Astrocyte of the cerebellum (primary cell): Measurements from ENCODE around the gene PPP1R1A.

Source experiments
- DNase-seq: peaks from one replicate; pipeline ENCODE4 v3.0.0-alpha.2; 2011; ENCODE audit warnings: low read depth
- H3K4me3 ChIP-seq: 2 replicates; pipeline ENCODE4 v1.5.1; 2011; ENCODE audit warnings: mild to moderate bottlenecking, low read depth, low read length, moderate library complexity
- CTCF ChIP-seq: IDR thresholded peaks from 2 replicates; pipeline ENCODE4 v1.5.1; 2012; ENCODE audit warnings: low read length, low read depth, moderate library complexity, mild to moderate bottlenecking; ENCODE audit errors: missing control alignments
- in situ Hi-C: cut with HindIII; loops from 2 replicates; pipeline ENCODE4 v1.10.0; 2017; ENCODE audit warnings: low sequenced_read_pairs

The PPP1R1A gene

GRCh38 chr12:54603872-54604271 lies 15.4 kb upstream of the PPP1R1A start:
- H3K4me3 ChIP-seq, result no peak overlapping the region
- no peak for DNase-seq
- in situ Hi-C loops, result no loop called here
- TF ChIP-seq CTCF, result no peak

DNA sequence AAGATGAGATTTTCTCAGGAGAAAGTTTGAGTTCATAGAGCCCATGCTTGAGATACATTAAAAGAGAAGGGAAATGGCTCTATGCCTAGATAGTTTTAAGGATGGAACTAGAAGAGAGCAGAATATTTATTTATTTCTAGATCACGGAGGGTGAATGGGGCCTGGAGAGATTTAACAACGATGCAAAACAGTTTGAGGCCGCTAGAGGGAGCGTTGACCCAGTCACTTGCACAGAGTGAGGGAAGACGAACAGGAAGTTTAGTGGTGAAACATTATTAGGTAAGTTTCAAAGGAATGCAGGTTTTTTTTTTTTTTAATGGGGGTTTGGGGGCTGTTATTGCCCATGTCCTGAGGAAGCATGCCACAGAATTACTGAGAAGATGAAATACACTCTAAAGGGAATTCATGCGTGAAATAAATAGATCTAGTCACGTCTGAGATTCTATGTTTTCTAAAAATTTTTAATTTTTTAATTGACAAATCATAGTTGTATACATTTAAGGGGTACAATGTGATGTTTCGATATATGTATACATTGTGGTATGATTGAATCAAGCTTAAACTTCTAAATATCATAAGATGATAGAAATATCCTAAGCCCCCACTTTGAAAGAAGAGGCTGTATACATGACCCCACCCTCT lies 14.8 kb upstream of the PPP1R1A start:
- peak; percentile 41 for DNase-seq
- no peak overlapping the region for H3K4me3 ChIP-seq
- TF ChIP-seq CTCF, result peak; percentile 89
- in situ Hi-C loops, result no loop called here

DNA sequence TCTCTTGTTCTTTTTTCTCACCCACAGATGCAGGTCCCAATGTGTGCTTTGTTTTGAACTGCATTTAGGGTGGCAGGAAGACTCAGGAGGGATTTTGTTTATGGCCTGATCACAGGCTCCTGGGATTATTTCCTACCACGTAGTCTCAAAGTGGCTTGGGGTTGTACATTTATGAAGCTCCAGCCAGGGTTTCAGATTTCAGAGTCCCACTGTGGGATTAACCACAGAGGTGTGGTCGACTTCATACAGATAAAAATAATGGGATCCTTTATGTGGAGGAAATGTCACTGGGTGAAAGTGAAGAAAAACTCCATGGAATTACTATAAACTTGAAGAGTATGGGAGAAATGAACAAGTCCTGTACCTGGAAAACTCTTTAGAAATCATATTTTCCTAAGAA lies 14.2 kb upstream of the PPP1R1A start:
- no peak overlapping the region for H3K4me3 ChIP-seq
- in situ Hi-C loops, result no loop called here
- no peak for TF ChIP-seq CTCF
- no peak for DNase-seq

DNA sequence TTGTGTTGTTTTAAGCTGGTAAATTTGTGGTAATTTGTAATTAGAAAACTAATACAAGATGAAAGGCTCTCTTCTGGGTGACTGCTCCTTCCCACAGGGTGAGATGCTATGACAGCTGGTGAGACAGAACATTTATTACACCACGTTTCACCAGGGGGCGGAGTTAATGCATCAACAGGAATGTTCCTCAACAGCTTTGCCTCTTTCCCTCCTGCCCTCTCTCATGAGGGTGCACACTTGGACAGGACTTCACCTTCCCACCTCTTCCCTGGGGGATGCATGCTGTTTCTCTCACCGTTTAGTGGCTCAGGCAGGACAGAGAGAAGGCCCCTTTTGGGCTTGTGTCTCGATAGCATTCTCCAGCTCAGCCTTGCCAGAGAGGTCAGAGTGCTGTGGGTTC lies 13.4 kb upstream of the PPP1R1A start:
- in situ Hi-C loops, result no loop called here
- no peak for TF ChIP-seq CTCF
- H3K4me3 ChIP-seq, result no peak overlapping the region
- no peak for DNase-seq

- no peak for TF ChIP-seq CTCF
- H3K4me3 ChIP-seq, result no peak overlapping the region
- DNase-seq, result no peak
- in situ Hi-C loops, result no loop called here
Observed at GRCh38 chr12:54598970-54599369, 10.5 kb upstream of the PPP1R1A start.

DNA sequence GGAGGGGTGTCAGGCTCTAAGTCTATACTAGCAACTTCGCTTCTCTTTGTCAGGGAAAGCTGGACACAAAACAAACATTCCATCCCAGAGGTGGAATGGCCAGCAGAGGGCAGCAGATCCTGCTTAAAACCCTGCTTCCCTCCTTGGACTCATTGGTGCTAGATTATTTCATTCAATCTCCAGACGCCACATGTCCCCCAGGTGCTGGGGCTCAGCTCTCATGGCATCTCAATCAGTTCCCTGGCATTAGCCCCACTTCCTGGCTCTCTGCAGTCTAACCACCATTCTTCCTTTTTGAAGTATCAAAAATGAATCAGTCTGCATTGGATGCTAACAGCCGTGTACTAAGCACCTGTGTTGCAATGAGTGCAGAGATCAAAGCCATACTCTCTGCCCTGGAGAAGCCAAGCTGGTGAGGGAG lies 8.1 kb upstream of the PPP1R1A start:
- DNase-seq, result peak; percentile 41
- peak; percentile 94 for TF ChIP-seq CTCF
- in situ Hi-C loops, result no loop called here
- no peak overlapping the region for H3K4me3 ChIP-seq
